PFSK-1 (cell line): ENCODE results near the gene TMEM89.

Experiments
- FOXP2 ChIP-seq: optimal IDR thresholded peaks from 2 replicates; pipeline ENCODE3; 2011; ENCODE audit warnings: borderline replicate concordance, control low read depth, inconsistent platforms; ENCODE audit not compliant: insufficient read depth; ENCODE audit errors: extremely low read length, extremely low read depth
- POLR2AphosphoS5 ChIP-seq: IDR thresholded peaks from 2 replicates; pipeline ENCODE4 v1.6.1; 2012; ENCODE audit warnings: low read depth, mild to moderate bottlenecking, control low read depth, low read length, moderate library complexity
- REST ChIP-seq, 2 experiments: IDR thresholded peaks; 2 replicates each; pipeline versions ENCODE4 v1.6.1 to v1.8.0; 2011 to 2012; ENCODE audit warnings: low read depth in 2 of 2, low read length in 2 of 2, control low read depth in 1 of 2, inconsistent platforms in 1 of 2, mild to moderate bottlenecking in 1 of 2, moderate library complexity in 1 of 2; ENCODE audit not compliant: insufficient read depth in 1 of 2
- SIN3A ChIP-seq: IDR thresholded peaks from 2 replicates; pipeline ENCODE4 v1.6.1; 2012; ENCODE audit warnings: mild to moderate bottlenecking, low read length, moderate library complexity, borderline replicate concordance; ENCODE audit not compliant: insufficient read depth
- TAF1 ChIP-seq: IDR thresholded peaks from 2 replicates; pipeline ENCODE4 v1.6.1; 2012; ENCODE audit warnings: low read length, control low read depth, borderline replicate concordance; ENCODE audit not compliant: insufficient read depth

The TMEM89 gene

DNA sequence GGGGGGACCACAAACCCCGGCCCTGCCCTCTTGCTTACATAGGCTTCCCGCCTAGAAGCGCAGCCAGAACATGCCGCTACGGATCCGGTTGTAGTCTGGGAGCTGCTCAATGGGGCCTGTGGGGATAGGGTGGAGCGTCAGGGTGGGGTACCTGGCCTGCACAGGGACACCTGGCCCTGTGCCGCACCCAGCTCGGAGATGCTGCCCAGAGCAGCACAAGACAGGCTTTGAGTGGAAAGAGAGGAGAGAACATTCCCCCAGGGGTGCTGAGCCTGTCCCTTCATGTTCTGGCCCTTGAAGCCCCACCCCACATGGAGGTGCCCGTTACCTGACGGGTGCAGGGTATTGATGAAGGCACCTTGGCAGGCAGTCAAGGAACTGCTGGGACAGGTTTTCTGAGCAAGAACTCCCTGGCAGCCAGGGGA lies 22.5 kb downstream of the TMEM89 start:
- TF ChIP-seq POLR2AphosphoS5 (no peak), REST (IDR thresholded peaks at IDR 0.05; ENCODE audit: insufficient read depth in 1 of 2, low read depth in 2 of 2, low read length in 2 of 2) (no peak), FOXP2 (no peak), SIN3A (no peak), TAF1 (no peak)

- no peak for TF ChIP-seq TAF1
- TF ChIP-seq SIN3A, result no peak
- TF ChIP-seq REST (IDR thresholded peaks at IDR 0.05; ENCODE audit: insufficient read depth in 1 of 2, low read depth in 2 of 2, low read length in 2 of 2), result no peak
- TF ChIP-seq FOXP2, result no peak
- no peak for TF ChIP-seq POLR2AphosphoS5
Observed at GRCh38 chr3:48598323-48599076, 23.1 kb downstream of the TMEM89 start.

DNA sequence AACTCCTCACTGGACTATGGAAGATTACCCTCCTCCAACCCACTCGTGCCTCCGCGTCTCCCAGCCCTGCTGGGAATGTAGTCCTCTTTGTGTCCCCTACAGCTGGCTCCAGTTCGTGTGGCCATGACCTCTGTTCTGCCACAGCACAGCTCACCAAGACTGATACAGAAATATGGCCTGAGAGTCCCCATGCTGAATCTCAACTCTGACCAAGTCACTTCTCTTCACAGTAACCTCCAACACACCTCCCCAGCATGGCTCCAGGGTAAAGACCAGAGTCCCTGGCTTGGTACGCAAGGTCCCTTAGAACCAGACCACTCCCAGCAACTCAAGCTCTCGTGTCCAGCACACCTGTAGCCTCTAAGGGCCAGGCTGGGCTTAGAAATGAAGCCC lies 24.2 kb downstream of the TMEM89 start:
- TF ChIP-seq REST (IDR thresholded peaks at IDR 0.05; ENCODE audit: insufficient read depth in 1 of 2, low read depth in 2 of 2, low read length in 2 of 2), result no peak
- no peak for TF ChIP-seq FOXP2
- TF ChIP-seq TAF1, result no peak
- no peak for TF ChIP-seq SIN3A
- no peak for TF ChIP-seq POLR2AphosphoS5

GRCh38 chr3:48596676-48597407 lies 24.7 kb downstream of the TMEM89 start:
- TF ChIP-seq REST (IDR thresholded peaks at IDR 0.05; ENCODE audit: insufficient read depth in 1 of 2, low read depth in 2 of 2, low read length in 2 of 2) (no peak), SIN3A (no peak), TAF1 (no peak), FOXP2 (no peak), POLR2AphosphoS5 (0 out of 2 replicates have a peak, but pooled peaks have one; percentile 19)
